Stimulated activated CD4-positive, alpha-beta T cell treated with anti-CD3 and anti-CD28 coated beads, Interleukin-15, amount 100 ng/mL, for 24 hours (primary cell): ENCODE data around the gene NOX3.
"Not testable (repeated sequence)": the region's sequence is repeated elsewhere in the genome, so short reads cannot be mapped to it uniquely, and the experiment has no call there.

Experiments used
- DNase-seq: peaks from one replicate; pipeline ENCODE4 v3.0.0-alpha.2; 2020

The NOX3 gene

GRCh38 chr6:155362968-155363632 is 92.5 kb downstream of the NOX3 start:
- not testable (repeated sequence) for DNase-seq

- no peak for DNase-seq
Observed at GRCh38 chr6:155354167-155354566, 101.5 kb downstream of the NOX3 start.

DNA sequence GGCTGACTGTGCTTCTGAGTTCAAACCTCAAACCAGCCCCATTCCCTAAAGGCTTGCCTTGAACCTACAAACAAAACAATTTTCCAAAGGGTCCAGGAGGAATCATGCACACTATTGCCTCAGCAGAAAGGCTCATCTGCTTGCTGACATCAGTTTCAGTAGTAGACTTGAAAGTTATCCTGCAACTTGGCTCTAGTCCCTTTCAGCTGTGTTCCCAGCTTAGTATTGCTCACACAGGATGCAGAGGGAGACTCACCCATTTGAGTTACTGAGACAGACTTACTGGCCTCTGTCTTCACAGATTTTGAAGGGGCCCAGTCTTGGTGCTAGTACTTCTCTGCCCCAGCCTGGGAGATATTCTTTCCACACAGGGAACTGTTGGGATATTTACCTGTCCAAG is 102.8 kb downstream of the NOX3 start:
- no peak for DNase-seq

DNA sequence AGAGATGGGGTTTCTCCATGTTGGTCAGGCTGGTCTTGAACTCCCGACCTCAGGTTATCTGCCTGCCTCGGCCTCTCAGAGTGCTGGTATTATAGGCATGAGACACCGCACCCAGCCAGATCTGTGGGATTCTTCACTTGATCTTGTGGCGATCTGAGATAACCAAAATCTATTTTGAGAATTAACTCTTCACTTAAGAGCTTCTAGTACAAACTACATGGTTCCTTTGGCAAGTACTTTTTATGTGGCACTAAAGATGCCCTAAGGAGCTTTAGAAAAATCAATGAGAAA is 103.6 kb downstream of the NOX3 start:
- no peak for DNase-seq

GRCh38 chr6:155351273-155352129 is 104.1 kb downstream of the NOX3 start:
- DNase-seq: no peak

- DNase-seq: no peak
Observed at GRCh38 chr6:155349956-155350355, 105.7 kb downstream of the NOX3 start.

- DNase-seq: no peak
Observed at GRCh38 chr6:155349129-155349528, 106.5 kb downstream of the NOX3 start.

DNA sequence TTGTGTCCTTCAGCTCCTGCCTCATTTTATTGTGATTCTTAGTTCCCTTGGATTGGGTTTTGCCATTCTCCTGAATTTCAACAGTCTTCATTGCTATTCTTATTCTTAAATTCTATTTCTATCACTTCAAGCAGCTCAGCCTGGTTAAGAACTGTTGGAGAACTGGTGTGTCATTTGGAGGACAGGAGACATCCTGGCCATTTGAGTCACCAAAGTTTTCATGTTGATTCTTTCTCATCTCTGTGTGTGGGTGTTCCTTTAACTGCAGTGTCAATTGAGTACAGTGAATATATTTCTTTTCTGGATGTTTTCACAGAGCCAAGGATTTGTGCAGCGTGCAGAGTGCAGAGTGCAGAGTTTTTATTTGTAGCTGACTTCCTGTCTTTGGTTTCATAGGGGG is 107.8 kb downstream of the NOX3 start:
- DNase-seq: no peak

DNA sequence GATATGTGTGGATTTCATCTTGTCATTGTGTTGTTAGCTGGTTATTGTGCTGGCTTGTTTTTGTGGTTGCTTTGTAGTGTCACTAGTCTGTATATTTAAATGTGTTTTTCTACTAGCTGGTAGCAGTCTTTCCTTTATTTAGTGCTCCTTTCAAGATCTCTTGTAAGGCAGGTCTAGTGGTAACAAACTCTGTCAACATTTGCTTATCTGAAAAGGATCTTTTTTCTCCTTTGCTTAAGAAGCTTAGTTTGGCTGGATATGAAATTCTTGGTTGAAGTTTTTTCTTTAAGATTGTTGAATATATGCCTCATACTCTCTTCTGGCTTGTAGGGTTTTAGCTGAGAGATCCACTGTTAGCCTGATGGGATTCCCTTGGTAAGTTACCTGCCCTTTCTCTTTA is 108.7 kb downstream of the NOX3 start:
- no peak for DNase-seq
